Measurements from ENCODE around the gene PRSS16. TPM values are rescaled to one million over a fixed set of nuclear protein-coding genes. Genes with fewer than 3 reads are reported as not detected.

The PRSS16 gene
- total and polyA plus RNA-seq, 9 of the 15 experiments (the other 6 are each of a cell fraction or from before 2014, with no cell fraction given) = 4.5 to 21.3 (median 12.1) TPM

GRCh38 chr6:27297857-27298730 lies 50.6 kb downstream of the PRSS16 start (continued):
- TF ChIP-seq MGA (IDR thresholded peaks at IDR 0.05) (peak; percentile 98), MAX (CRISPR knock-in tag; IDR thresholded peaks at IDR 0.05) (peak; percentile 99), ZBTB40 (IDR thresholded peaks at IDR 0.05) (peak; percentile 88), ZBTB40 (CRISPR knock-in tag; IDR thresholded peaks at IDR 0.05) (no peak; the same call in 1 of the 2 replicates)

Measured in K562 (cell line).